ENCODE measurements around the gene AHCYL1.

The AHCYL1 gene

DNA sequence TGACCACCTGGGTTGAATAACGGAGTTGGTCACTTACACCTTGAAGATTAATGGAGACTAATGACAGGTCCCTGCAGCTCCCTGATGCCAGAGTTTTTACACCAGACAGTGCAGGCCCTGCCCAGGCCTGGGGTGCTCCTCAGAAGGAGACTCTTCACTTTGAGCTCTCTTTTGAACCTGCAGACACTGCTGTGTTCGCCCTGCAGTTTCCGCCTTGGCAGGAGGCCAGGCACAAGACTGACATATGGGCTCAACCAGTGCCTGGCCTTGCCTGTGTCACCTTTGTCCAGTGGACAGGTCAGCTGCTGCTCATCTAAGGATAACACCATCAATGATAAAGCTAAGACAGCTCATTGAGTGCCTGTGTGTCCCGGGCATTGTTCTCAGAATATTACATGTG lies 55.1 kb downstream of the AHCYL1 start:
- TF ChIP-seq, protein P1, sequence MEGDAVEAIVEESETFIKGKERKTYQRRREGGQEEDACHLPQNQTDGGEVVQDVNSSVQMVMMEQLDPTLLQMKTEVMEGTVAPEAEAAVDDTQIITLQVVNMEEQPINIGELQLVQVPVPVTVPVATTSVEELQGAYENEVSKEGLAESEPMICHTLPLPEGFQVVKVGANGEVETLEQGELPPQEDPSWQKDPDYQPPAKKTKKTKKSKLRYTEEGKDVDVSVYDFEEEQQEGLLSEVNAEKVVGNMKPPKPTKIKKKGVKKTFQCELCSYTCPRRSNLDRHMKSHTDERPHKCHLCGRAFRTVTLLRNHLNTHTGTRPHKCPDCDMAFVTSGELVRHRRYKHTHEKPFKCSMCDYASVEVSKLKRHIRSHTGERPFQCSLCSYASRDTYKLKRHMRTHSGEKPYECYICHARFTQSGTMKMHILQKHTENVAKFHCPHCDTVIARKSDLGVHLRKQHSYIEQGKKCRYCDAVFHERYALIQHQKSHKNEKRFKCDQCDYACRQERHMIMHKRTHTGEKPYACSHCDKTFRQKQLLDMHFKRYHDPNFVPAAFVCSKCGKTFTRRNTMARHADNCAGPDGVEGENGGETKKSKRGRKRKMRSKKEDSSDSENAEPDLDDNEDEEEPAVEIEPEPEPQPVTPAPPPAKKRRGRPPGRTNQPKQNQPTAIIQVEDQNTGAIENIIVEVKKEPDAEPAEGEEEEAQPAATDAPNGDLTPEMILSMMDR (IDR thresholded peaks at IDR 0.05): no peak
- no peaks in the 10 kb centered on the region for H3K36me3 ChIP-seq (ENCODE audit: control insufficient read depth, insufficient read depth, low read length)
- H2AFZ ChIP-seq: no peak overlapping the region
- H3K27me3 ChIP-seq (ENCODE audit: control insufficient read depth, insufficient read depth, low read length): no peaks in the 10 kb centered on the region
- H3K4me1 ChIP-seq: peaks cover 2% of the 10 kb centered on the region
- no peaks in the 10 kb centered on the region for H3K9me3 ChIP-seq (ENCODE audit: control insufficient read depth, low read length)
- no peak overlapping the region for H3K4me3 ChIP-seq (ENCODE audit: low read depth, low read length)
- H3K9ac ChIP-seq: no peak overlapping the region
- no peak overlapping the region for H3K4me2 ChIP-seq (ENCODE audit: low read length)
- H3K79me2 ChIP-seq: peaks cover 2% of the 10 kb centered on the region
- no peak overlapping the region for H3K27ac ChIP-seq

DNA sequence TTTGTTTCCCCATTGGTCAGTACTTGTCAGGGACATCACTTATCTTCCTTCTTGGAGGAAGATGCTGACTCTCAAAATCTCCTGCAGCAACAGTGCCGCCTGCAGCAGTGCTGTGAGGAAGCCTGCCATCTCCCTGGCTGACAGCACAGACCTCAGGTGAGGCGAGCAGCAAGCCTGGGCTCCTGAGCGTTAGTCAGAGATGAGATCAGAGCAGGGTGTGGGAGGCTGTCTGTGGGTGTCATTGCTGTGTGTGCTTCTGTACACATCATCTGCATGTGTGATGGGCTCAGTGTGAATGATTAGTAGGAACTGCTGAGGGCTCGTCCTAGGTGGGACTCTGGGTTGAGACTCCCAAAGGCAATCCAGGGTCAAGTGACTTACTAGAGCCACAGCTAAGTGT lies 56.0 kb downstream of the AHCYL1 start:
- Histone ChIP-seq H3K27ac (no peak overlapping the region), H3K4me3 (ENCODE audit: low read depth, low read length) (no peak overlapping the region), H3K36me3 (ENCODE audit: control insufficient read depth, insufficient read depth, low read length) (no peaks in the 10 kb centered on the region), H3K27me3 (ENCODE audit: control insufficient read depth, insufficient read depth, low read length) (no peaks in the 10 kb centered on the region), H3K4me1 (peaks cover 2% of the 10 kb centered on the region), H3K9ac (no peak overlapping the region), H3K4me2 (ENCODE audit: low read length) (no peak overlapping the region), H2AFZ (no peak overlapping the region), H3K79me2 (peaks cover 2% of the 10 kb centered on the region), H3K9me3 (ENCODE audit: control insufficient read depth, low read length) (no peaks in the 10 kb centered on the region)
- TF ChIP-seq, protein P1 (IDR thresholded peaks at IDR 0.05): no peak

DNA sequence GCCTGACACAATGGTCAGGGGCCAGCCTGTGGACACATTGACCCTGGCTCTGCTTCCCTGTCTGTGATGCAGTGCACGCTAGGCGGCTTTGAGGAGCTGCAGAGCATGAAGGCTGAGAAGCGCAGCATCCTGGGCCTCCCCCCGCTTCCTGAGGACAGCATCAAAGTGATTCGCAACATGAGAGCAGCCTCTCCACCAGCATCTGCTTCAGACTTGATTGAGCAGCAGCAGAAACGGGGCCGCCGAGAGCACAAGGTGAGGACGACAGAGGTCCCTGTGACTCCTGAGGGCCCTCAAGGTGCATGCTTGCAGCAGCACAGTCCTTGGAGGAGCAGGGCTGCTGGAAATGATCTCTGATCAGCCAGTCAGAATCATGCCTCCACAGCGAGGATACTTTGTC lies 58.5 kb downstream of the AHCYL1 start:
- H3K4me3 ChIP-seq (ENCODE audit: low read depth, low read length): no peak overlapping the region

DNA sequence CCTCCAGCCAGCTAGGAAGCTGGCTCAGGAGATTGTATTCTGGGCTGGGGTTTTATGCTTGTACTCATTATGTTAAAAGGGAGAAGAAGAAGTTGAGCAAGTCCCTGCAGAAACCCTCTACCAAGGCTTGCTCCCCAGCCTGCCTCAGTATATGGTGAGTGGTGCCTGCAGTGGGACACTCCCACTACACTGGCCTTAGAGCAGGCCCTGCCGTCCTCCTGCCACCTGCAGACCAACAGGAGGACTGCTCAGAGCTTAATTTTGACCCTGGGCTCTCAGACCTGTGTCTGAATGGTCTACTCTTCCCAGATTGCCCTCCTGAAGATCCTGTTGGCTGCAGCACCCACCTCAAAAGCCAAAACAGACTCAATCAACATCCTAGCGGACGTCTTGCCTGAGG lies 62.9 kb downstream of the AHCYL1 start:
- H3K4me1 ChIP-seq: peaks cover 2% of the 10 kb centered on the region
- H3K9ac ChIP-seq: no peak overlapping the region
- no peaks in the 10 kb centered on the region for H3K27me3 ChIP-seq (ENCODE audit: control insufficient read depth, insufficient read depth, low read length)
- no peaks in the 10 kb centered on the region for H3K36me3 ChIP-seq (ENCODE audit: control insufficient read depth, insufficient read depth, low read length)
- no peaks in the 10 kb centered on the region for H3K9me3 ChIP-seq (ENCODE audit: control insufficient read depth, low read length)
- H3K4me3 ChIP-seq (ENCODE audit: low read depth, low read length): no peak overlapping the region
- TF ChIP-seq, protein P1 (IDR thresholded peaks at IDR 0.05): no peak
- H2AFZ ChIP-seq: no peak overlapping the region
- H3K4me2 ChIP-seq (ENCODE audit: low read length): no peak overlapping the region
- no peaks in the 10 kb centered on the region for H3K79me2 ChIP-seq
- no peak overlapping the region for H3K27ac ChIP-seq

More for the DNA sequence above, 58.5 kb downstream of the AHCYL1 start:
- H2AFZ ChIP-seq: no peak overlapping the region
- no peaks in the 10 kb centered on the region for H3K79me2 ChIP-seq
- peaks cover 2% of the 10 kb centered on the region for H3K4me1 ChIP-seq
- H3K4me2 ChIP-seq (ENCODE audit: low read length): no peak overlapping the region
- no peak overlapping the region for H3K27ac ChIP-seq
- TF ChIP-seq, protein P1 (IDR thresholded peaks at IDR 0.05): no peak
- H3K36me3 ChIP-seq (ENCODE audit: control insufficient read depth, insufficient read depth, low read length): no peaks in the 10 kb centered on the region
- no peak overlapping the region for H3K9ac ChIP-seq
- H3K9me3 ChIP-seq (ENCODE audit: control insufficient read depth, low read length): no peaks in the 10 kb centered on the region
- H3K27me3 ChIP-seq (ENCODE audit: control insufficient read depth, insufficient read depth, low read length): no peaks in the 10 kb centered on the region

DNA sequence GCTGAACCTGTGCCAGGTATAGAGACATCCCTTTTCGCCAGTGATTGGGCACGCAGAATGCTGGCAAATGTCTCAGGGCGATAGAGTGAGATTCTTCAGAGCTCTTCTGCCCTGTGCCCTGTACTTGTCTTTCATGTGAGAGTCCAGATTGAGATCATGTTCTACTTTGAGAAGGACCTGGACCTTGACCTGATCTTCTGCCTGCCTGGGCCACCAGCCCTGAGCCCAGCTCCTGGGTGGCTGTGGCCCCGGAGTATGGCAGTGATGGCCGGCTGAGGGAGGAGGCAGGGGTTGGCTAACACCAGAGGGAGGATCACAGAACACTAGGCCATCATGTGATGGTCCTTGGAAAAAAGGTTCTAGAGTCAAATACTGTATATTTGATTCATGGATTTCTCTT lies 63.7 kb downstream of the AHCYL1 start:
- H3K4me2 ChIP-seq (ENCODE audit: low read length): no peak overlapping the region
- H3K27me3 ChIP-seq (ENCODE audit: control insufficient read depth, insufficient read depth, low read length): no peaks in the 10 kb centered on the region
- H3K9ac ChIP-seq: no peak overlapping the region
- H3K4me3 ChIP-seq (ENCODE audit: low read depth, low read length): no peak overlapping the region
- peaks cover 2% of the 10 kb centered on the region for H3K4me1 ChIP-seq
- H3K9me3 ChIP-seq (ENCODE audit: control insufficient read depth, low read length): no peaks in the 10 kb centered on the region
- H2AFZ ChIP-seq: no peak overlapping the region
- TF ChIP-seq, protein P1 (IDR thresholded peaks at IDR 0.05): no peak
- H3K27ac ChIP-seq: no peak overlapping the region
- H3K36me3 ChIP-seq (ENCODE audit: control insufficient read depth, insufficient read depth, low read length): no peaks in the 10 kb centered on the region
- no peaks in the 10 kb centered on the region for H3K79me2 ChIP-seq
